Tibial nerve (tissue), 4 donors: Measurements from ENCODE around the gene PRDM1. TPM values are rescaled to one million over a fixed set of nuclear protein-coding genes. Genes with fewer than 3 reads are reported as not detected.

Experiments used
- DNase-seq, 2 donors: peaks; one replicate each; pipeline ENCODE4 v3.0.0-alpha.2; 2019; ENCODE audit warnings: low spot score in 2 of 2
- H3K27ac ChIP-seq, 4 donors: fragments of 200-600 bp; sonication (generic) in 3 of 4; one replicate each; pipeline ENCODE4 v1.5.1; 2017 to 2019; ENCODE audit warnings: mild to moderate bottlenecking in 1 of 4
- H3K27me3 ChIP-seq, 2 donors: fragments of 200-600 bp; sonication (generic) in 1 of 2; one replicate each; pipeline versions ENCODE4 v1.5.1 to v1.6.0; 2017 to 2019
- H3K36me3 ChIP-seq, 3 donors: fragments of 200-600 bp; sonication (generic); one replicate each; pipeline ENCODE4 v1.5.1; 2018 to 2019
- H3K4me1 ChIP-seq, 4 donors: fragments of 200-600 bp; sonication (generic) in 3 of 4; one replicate each; pipeline ENCODE4 v1.5.1; 2017 to 2019
- H3K4me3 ChIP-seq, 4 donors: fragments of 200-600 bp; sonication (generic) in 3 of 4; one replicate each; pipeline ENCODE4 v1.5.1; 2017 to 2019; ENCODE audit warnings: mild to moderate bottlenecking in 1 of 4, moderate library complexity in 1 of 4
- H3K9me3 ChIP-seq, 4 donors: fragments of 200-600 bp; sonication (generic) in 3 of 4; one replicate each; pipeline ENCODE4 v1.5.1; 2017 to 2019
- CTCF ChIP-seq, 5 experiments: fragments of 200-600 bp in 3 of 5; fragments of 450-650 bp in 2 of 5; sonication (generic) in 3 of 5; IDR thresholded peaks; one replicate each; pipeline ENCODE4 v1.5.1; 2016 to 2019; ENCODE audit warnings: antibody characterized with exemption in 5 of 5, mild to moderate bottlenecking in 3 of 5, moderate library complexity in 2 of 5
- EP300 ChIP-seq, 2 donors: sonication (generic); formaldehyde crosslinking; IDR thresholded peaks; one replicate each; pipeline ENCODE4 v1.6.1; 2017; ENCODE audit warnings: antibody characterized with exemption in 2 of 2, mild to moderate bottlenecking in 1 of 2
- POLR2A ChIP-seq, 2 donors: fragments of 450-650 bp; IDR thresholded peaks; one replicate each; pipeline ENCODE4 v1.6.1; 2017; ENCODE audit warnings: antibody characterized with exemption in 2 of 2, mild to moderate bottlenecking in 2 of 2, moderate library complexity in 2 of 2
- WGBS, 2 donors: methylation state at CpG; one replicate each; pipeline ENCODE4 v1.1.5; 2018; 5-methylcytosine and 5-hydroxymethylcytosine counted together
- total RNA-seq, 4 donors: library from RNA; depleted of rRNA; stranded (reverse); fragments of >200 nt; gene quantifications; one replicate each; pipeline ENCODE4 v1.1.0, GENCODE V29; 2016

The PRDM1 gene
- total RNA-seq, 4 donors from 2014 or later: 2.1 to 17.3 (median 5.6) TPM

GRCh38 chr6:106128981-106129781, 43.0 kb downstream of the PRDM1 start:
- Histone ChIP-seq H3K36me3 (no peaks in the 10 kb centered on the region), H3K27me3 (no peaks in the 10 kb centered on the region), H3K27ac (no peak overlapping the region), H3K4me3 (no peak overlapping the region), H3K4me1 (no peaks in the 10 kb centered on the region), H3K9me3 (no peaks in the 10 kb centered on the region)
- 82 to 85% methylated on average over 9 of the region's 9 CpGs for WGBS, 2 donors
- no peak for DNase-seq
- TF ChIP-seq EP300 (IDR thresholded peaks at IDR 0.05) (no peak), POLR2A (IDR thresholded peaks at IDR 0.05) (no peak), CTCF (IDR thresholded peaks at IDR 0.05) (no peak)

- H3K27me3 ChIP-seq: no peaks in the 10 kb centered on the region
- no peaks in the 10 kb centered on the region for H3K36me3 ChIP-seq
- no peak overlapping the region for H3K4me3 ChIP-seq
- DNase-seq: no peak
- no peaks in the 10 kb centered on the region for H3K4me1 ChIP-seq
- no peak for TF ChIP-seq POLR2A (IDR thresholded peaks at IDR 0.05)
- TF ChIP-seq EP300 (IDR thresholded peaks at IDR 0.05): no peak
- H3K9me3 ChIP-seq: no peaks in the 10 kb centered on the region
- WGBS, 2 donors: 71 to 82% methylated on average over 10 of the region's 10 CpGs
- H3K27ac ChIP-seq: no peak overlapping the region
These were observed 46.1 kb downstream of the PRDM1 start for GRCh38 chr6:106132153-106132698.

- no peak for DNase-seq
- no peak overlapping the region for H3K27ac ChIP-seq
- no peak for TF ChIP-seq CTCF (IDR thresholded peaks at IDR 0.05)
- no peak for TF ChIP-seq EP300 (IDR thresholded peaks at IDR 0.05)
- no peak for TF ChIP-seq POLR2A (IDR thresholded peaks at IDR 0.05)
- no peaks in the 10 kb centered on the region for H3K27me3 ChIP-seq
- no peaks in the 10 kb centered on the region for H3K36me3 ChIP-seq
- WGBS, 2 donors: 73 to 82% methylated on average over 6 of the region's 6 CpGs
- H3K4me3 ChIP-seq: no peak overlapping the region
- H3K4me1 ChIP-seq: no peaks in the 10 kb centered on the region
- H3K9me3 ChIP-seq: no peaks in the 10 kb centered on the region
These were observed 46.9 kb downstream of the PRDM1 start for GRCh38 chr6:106133040-106133439.

GRCh38 chr6:106134087-106134770, 48.1 kb downstream of the PRDM1 start:
- TF ChIP-seq POLR2A (IDR thresholded peaks at IDR 0.05) (no peak), CTCF (IDR thresholded peaks at IDR 0.05) (no peak), EP300 (IDR thresholded peaks at IDR 0.05) (no peak)
- Histone ChIP-seq H3K27me3 (no peaks in the 10 kb centered on the region), H3K4me1 (no peaks in the 10 kb centered on the region), H3K4me3 (no peak overlapping the region), H3K27ac (no peak overlapping the region), H3K36me3 (no peaks in the 10 kb centered on the region), H3K9me3 (no peaks in the 10 kb centered on the region)
- DNase-seq: no peak
- WGBS, 2 donors: 88 to 90% methylated on average over 17 of the region's 17 CpGs

- H3K4me3 ChIP-seq: no peak overlapping the region
- H3K4me1 ChIP-seq: no peaks in the 10 kb centered on the region
- TF ChIP-seq EP300 (IDR thresholded peaks at IDR 0.05) (no peak), POLR2A (IDR thresholded peaks at IDR 0.05) (no peak), CTCF (IDR thresholded peaks at IDR 0.05) (no peak)
- H3K27ac ChIP-seq: no peak overlapping the region
- no peak for DNase-seq
- 68 to 74% methylated on average over 18 of the region's 18 CpGs for WGBS, 2 donors
- H3K36me3 ChIP-seq: no peaks in the 10 kb centered on the region
- no peaks in the 10 kb centered on the region for H3K9me3 ChIP-seq
- H3K27me3 ChIP-seq: no peaks in the 10 kb centered on the region
These were observed 48.9 kb downstream of the PRDM1 start for GRCh38 chr6:106134906-106135634.
